GM19025 (cell line): Measurements from ENCODE around the gene PAN3.

Source experiments
- ATAC-seq: cut with Tn5 transposase; IDR thresholded peaks from one replicate; pipeline ENCODE4 v1.9.1; 2021; ENCODE audit warnings: mild to moderate bottlenecking, low read depth, moderate library complexity; ENCODE audit not compliant: unreplicated experiment

PAN3 gene

GRCh38 chr13:28282451-28282850 lies 144.1 kb downstream of the PAN3 start:
- ATAC-seq = no peak

DNA sequence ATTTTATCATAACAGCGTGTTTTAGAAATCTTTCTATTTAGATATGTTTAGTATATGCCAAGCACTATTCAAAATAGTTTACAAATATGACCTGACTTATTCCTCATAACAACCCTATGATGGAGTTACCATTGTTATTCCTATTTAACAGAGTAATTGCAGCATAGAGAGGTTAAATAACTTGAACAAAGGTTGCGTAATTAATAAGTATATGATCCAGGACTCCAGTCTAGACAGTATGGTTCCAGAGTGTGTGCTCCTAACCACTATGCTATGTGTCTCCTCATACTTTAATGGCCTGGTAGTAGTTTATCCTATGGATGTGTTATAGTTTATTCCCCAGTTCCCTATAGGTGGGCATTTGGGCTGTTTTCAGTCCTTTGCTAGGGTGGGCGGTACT lies 145.3 kb downstream of the PAN3 start:
- no peak for ATAC-seq

- no peak for ATAC-seq
Observed at GRCh38 chr13:28286263-28286662, 147.9 kb downstream of the PAN3 start.

GRCh38 chr13:28297341-28297740 lies 159.0 kb downstream of the PAN3 start:
- no peak for ATAC-seq

GRCh38 chr13:28299916-28300315 lies 161.6 kb downstream of the PAN3 start:
- ATAC-seq = no peak

DNA sequence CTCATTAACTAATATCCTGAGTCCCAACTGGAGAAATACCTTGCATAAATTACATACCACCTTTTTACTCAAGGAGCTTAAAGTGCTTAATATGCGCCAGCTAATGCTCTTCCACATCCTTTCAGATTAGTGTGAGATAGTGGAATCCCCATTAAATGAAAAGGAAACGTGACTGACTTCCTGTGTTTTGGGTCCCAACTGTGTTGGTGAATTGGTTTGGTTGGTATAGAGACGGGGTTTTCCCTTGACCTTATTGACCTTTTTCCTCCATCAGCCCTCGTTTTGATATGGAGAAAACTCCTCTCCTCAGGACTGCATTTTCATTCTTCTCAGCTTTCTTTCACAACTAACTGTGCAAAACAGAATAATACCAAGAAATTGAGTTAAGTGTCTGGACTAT lies 163.5 kb downstream of the PAN3 start:
- no peak for ATAC-seq

DNA sequence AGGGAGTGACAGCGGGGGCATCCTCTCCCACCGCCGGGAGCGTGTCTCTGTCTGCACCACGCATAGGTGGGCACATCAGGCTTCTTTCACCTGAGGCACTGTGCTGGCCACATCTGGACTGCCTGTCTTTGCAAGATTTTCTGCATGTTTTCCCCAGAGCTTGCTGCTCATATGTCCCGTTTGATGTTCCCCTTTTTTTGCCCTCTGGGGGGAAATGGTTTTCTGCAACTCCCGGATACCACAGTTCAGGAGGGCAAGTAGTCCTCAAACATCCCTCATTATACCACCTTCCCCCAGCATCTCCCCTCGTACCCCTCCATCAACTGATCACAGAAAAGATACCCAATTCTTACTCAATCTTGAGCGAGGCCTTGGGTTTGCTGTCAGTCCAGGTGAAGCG lies 168.0 kb downstream of the PAN3 start:
- ATAC-seq = no peak

GRCh38 chr13:28313579-28313978 lies 175.2 kb downstream of the PAN3 start:
- ATAC-seq = no peak

- ATAC-seq = no peak
Observed at GRCh38 chr13:28314879-28315278, 176.5 kb downstream of the PAN3 start.

GRCh38 chr13:28316129-28316528 lies 177.8 kb downstream of the PAN3 start:
- no peak for ATAC-seq

- ATAC-seq = no peak
Observed at GRCh38 chr13:28316836-28317235, 178.5 kb downstream of the PAN3 start.

DNA sequence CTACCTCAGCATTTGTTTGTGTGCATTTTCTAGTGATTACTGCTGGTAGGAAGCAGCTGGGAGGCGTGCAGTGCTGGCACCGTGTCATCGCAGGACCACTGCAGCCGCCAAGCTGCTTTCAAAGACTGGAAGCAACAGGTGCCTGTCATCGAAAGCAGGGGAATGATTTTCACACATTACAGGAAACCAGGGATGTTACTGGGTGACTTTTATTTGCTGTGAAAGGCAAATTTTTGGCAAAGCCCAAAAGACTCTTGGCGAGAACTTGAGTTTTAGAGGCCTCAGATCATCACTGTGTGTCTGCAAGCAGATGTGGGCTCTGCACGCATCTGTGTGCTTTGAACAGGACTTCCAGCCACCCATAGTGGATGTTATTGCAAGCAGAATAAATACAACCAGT lies 180.2 kb downstream of the PAN3 start:
- ATAC-seq = no peak

- ATAC-seq = no peak
Observed at GRCh38 chr13:28319528-28319927, 181.2 kb downstream of the PAN3 start.

DNA sequence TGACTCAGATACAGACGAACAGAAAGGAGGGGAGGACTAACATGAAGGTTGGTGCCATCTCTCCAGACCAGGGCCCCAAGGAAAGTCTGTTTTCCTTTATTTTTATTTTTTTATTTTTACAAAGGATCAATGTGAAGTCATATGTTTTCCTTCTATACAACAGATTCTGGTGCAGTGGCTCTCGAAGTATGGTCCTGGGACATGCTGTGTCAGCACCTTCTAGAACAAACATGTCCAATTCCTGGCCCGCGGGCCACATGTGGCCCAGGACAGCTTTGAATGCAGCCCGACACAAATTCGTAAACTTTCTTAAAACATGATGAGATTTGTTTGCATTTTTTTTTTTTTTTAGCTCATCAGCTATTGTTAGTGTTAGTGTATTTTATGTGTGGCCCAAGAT lies 181.9 kb downstream of the PAN3 start:
- ATAC-seq = no peak

DNA sequence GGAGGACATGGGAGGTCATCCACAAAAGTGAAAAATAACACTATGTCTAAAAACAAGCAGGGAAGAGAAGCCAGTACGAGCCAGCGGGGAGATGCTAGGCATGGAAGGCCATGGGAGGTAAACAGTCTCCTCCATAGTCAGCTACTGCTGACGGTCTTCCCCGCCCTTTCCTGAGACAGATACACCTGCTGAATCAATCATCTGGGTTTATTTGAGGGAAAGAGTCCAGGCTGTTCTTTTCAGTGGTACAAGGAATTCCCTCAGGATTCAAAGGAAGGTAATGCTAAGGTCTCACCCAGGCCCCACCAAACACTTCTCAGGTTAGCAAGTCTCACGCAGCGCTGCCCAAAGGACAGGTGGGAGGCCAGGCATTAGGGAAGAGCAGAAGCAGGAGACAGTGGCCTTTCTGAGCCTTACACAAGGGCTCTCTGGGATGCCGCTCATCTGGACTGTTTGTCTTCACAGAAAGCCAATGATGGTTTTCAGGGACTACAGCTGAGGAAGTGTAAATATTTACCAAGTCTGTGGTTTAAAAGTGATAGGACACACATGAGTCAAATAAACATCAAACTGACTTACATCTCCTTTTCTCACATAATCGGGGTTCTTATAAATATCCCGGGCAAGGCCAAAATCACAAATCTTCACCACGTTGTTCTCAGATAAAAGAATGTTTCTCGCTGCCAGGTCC lies 182.7 kb downstream of the PAN3 start:
- no peak for ATAC-seq

DNA sequence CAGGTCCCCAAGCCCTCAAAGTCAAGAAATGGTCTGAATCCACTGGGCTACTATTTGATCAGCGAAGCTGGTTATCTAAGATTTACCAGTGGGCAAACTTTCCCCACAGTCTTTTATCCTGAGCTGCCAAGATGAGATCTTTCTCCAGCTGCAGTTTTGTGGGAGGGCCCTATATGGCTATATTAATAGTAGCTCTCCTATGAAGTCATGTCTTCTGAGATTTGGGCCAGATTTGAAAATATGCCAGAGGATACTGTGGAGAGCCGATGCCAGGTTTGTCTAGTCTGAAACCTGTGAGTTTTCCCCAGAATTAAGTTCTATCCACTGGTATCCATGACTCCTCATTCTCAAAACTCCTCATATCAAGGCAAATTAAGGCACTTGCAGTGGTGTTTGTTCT lies 183.4 kb downstream of the PAN3 start:
- ATAC-seq = no peak

GRCh38 chr13:28322256-28322905 lies 184.0 kb downstream of the PAN3 start:
- no peak for ATAC-seq

GRCh38 chr13:28324181-28324789 lies 185.9 kb downstream of the PAN3 start:
- ATAC-seq = no peak

DNA sequence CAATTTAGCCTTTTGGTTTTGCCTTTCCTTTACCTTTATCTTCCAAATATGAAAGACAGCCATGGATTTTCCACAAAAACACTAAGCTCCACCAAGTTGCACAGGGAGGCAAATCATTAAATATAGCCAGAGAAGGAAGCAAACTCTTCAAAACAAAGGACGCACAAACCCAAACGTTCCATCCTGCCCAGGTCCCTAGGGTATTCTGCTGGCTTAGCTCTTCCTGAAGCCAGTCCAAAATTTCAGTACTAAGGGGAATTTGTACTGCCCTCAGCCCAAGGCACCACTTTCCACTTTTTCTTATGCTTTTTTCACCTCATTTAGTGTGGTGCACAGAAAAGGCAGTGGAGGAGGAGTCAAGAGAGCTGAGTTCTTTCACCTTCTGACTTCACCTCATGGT lies 186.7 kb downstream of the PAN3 start:
- no peak for ATAC-seq

DNA sequence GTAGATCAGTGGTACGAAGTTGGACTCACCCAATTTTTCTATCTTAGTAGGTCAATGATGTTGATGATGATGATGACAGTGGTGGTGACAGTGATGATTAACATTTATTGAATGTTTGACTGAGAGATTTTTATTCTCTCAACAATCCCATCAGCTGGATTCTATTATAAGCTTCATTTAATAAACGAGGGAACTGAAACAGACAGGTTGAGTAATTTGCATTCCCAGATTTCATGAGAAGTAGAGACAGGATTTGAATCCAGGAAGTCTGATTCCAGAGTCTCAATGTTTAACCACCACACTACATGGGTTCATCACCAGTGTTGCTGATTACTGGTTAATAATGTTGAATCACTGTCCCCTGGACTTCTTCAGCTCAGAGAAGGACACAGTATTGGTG lies 187.7 kb downstream of the PAN3 start:
- ATAC-seq = no peak

GRCh38 chr13:28327373-28328270 lies 189.3 kb downstream of the PAN3 start:
- ATAC-seq = no peak
